ENCODE results near the gene TNS4. TPM values are rescaled to one million over a fixed set of nuclear protein-coding genes. Genes with fewer than 3 reads are reported as not detected.

TNS4 gene
- total RNA-seq, 1 experiment from 2014 or later: 0.59 TPM

- H2BK12ac ChIP-seq (ENCODE audit: insufficient read length, low read depth, low read length): no peak overlapping the region
- TF ChIP-seq, protein P1, sequence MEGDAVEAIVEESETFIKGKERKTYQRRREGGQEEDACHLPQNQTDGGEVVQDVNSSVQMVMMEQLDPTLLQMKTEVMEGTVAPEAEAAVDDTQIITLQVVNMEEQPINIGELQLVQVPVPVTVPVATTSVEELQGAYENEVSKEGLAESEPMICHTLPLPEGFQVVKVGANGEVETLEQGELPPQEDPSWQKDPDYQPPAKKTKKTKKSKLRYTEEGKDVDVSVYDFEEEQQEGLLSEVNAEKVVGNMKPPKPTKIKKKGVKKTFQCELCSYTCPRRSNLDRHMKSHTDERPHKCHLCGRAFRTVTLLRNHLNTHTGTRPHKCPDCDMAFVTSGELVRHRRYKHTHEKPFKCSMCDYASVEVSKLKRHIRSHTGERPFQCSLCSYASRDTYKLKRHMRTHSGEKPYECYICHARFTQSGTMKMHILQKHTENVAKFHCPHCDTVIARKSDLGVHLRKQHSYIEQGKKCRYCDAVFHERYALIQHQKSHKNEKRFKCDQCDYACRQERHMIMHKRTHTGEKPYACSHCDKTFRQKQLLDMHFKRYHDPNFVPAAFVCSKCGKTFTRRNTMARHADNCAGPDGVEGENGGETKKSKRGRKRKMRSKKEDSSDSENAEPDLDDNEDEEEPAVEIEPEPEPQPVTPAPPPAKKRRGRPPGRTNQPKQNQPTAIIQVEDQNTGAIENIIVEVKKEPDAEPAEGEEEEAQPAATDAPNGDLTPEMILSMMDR (conservative IDR thresholded peaks at IDR 0.05): no peak
- H4K20me1 ChIP-seq (ENCODE audit: control insufficient read depth, insufficient read depth, insufficient read length): no peaks in the 10 kb centered on the region
- no CpG with 5 or more reads among the region's 18 CpGs for whole genome bisulfite sequencing (ENCODE audit: extremely low coverage, insufficient read length, low lambda C conversion rate)
- no peaks in the 10 kb centered on the region for H3K79me2 ChIP-seq (ENCODE audit: insufficient read depth, low read length)
- H3K79me1 ChIP-seq (ENCODE audit: insufficient read depth, low read depth, low read length, poor library complexity, severe bottlenecking): no peaks in the 10 kb centered on the region
- Mint-ChIP-seq H3K4me3 (no peak overlapping the region), H3K4me1 (peaks cover 25 to 26% of the 10 kb centered on the region in 2 experiments), H3K27ac (peak overlapping the region in 1 of 3 experiments; percentile 31; a peak in 1 of 7 replicates), H3K36me3 (ENCODE audit: insufficient read depth in 1 of 3, low read depth in 3 of 3) (peaks cover 0 to 21% (median 9%) of the 10 kb centered on the region in 3 experiments; a peak in 5 of 7 replicates), H3K9me3 (peaks cover 16 to 17% of the 10 kb centered on the region in 2 experiments), H3K27me3 (ENCODE audit: low read depth) (peaks cover 10% of the 10 kb centered on the region)
- H3K4ac ChIP-seq (ENCODE audit: low read depth, low read length): no peak overlapping the region
- no peak overlapping the region for H3K27ac ChIP-seq (ENCODE audit: insufficient read length, low read depth, low read length)
- H2BK20ac ChIP-seq (ENCODE audit: low read depth, low read length, poor library complexity, severe bottlenecking): no peak overlapping the region
- no peaks in the 10 kb centered on the region for H3K9me3 ChIP-seq (ENCODE audit: control insufficient read depth, low read depth, low read length)
- no peak overlapping the region for H2AK5ac ChIP-seq (ENCODE audit: insufficient read length, low read length)
- peaks cover 5% of the 10 kb centered on the region; the same call in 1 of the 2 replicates for H3K4me1 ChIP-seq (ENCODE audit: insufficient read depth, low read length)
- H3K56ac ChIP-seq (ENCODE audit: insufficient read length, low read depth, low read length): no peak overlapping the region
- no peak for DNase-seq
- no peak overlapping the region for H3K18ac ChIP-seq (ENCODE audit: insufficient read length, low read depth, low read length)
- no peak overlapping the region for H2AFZ ChIP-seq (ENCODE audit: low read length)
- no peak overlapping the region for H4K5ac ChIP-seq (ENCODE audit: insufficient read length, low read depth, low read length)
- H3T11ph ChIP-seq (ENCODE audit: low read length): no peak overlapping the region
- H2BK15ac ChIP-seq (ENCODE audit: low read depth, low read length): no peak overlapping the region
- no peak overlapping the region for H3K4me2 ChIP-seq (ENCODE audit: insufficient read depth, insufficient read length, low read length)
- H4K8ac ChIP-seq (replicated peaks; ENCODE audit: insufficient read length, low read depth, low read length): no peak overlapping the region
- H3K14ac ChIP-seq (ENCODE audit: insufficient read depth, low read length): no peak overlapping the region; the same call in 1 of the 2 replicates
- H2BK5ac ChIP-seq (ENCODE audit: insufficient read length, low read length): no peak overlapping the region
- H3K9ac ChIP-seq (ENCODE audit: extremely low read depth, insufficient read length, low read length): no peak overlapping the region
- H3K23ac ChIP-seq (ENCODE audit: insufficient read length, low read depth, low read length): no peak overlapping the region
- H2BK120ac ChIP-seq (ENCODE audit: low read depth, low read length, poor library complexity, severe bottlenecking): no peak overlapping the region
- no peak overlapping the region for H4K91ac ChIP-seq (ENCODE audit: insufficient read length, low read depth, low read length)
- H3K23me2 ChIP-seq (ENCODE audit: insufficient read length, low read depth, low read length, poor library complexity, severe bottlenecking): no peaks in the 10 kb centered on the region
- no peaks in the 10 kb centered on the region for H3K27me3 ChIP-seq (ENCODE audit: insufficient read depth, low read length)
Observed at GRCh38 chr17:40475234-40475908, 26.1 kb downstream of the TNS4 start.
